ENCODE data around the gene PPP1R14B. TPM values are rescaled to one million over a fixed set of nuclear protein-coding genes. Genes with fewer than 3 reads are reported as not detected.

The PPP1R14B gene
- total RNA-seq, 4 donors from 2014 or later, result 34.2 to 103 (median 83.8) TPM

- no peaks in the 10 kb centered on the region for H3K27me3 ChIP-seq
- WGBS, 2 donors, result 94 to 95% methylated on average over 16 to 21 of the region's 24 CpGs
- peaks cover 0 to 15% of the 10 kb centered on the region in 2 donors for H3K4me1 ChIP-seq
- TF ChIP-seq POLR2A (IDR thresholded peaks at IDR 0.05) (no peak), CTCF (IDR thresholded peaks at IDR 0.05) (no peak)
- no peaks in the 10 kb centered on the region for H3K9me3 ChIP-seq
- H3K27ac ChIP-seq, result no peak overlapping the region
- intact Hi-C loops (cut with DNase I), result no loop called here
- H3K4me3 ChIP-seq (replicated peaks in 1 of 3), result no peak overlapping the region
- no peaks in the 10 kb centered on the region for H3K36me3 ChIP-seq
- DNase-seq, result no peak
Measured at GRCh38 chr11:64210301-64211020, 36.3 kb downstream of the PPP1R14B start.

GRCh38 chr11:64209563-64209843 lies 37.2 kb downstream of the PPP1R14B start:
- H3K4me1 ChIP-seq, result peaks cover 4 to 21% of the 10 kb centered on the region in 2 donors
- no peak overlapping the region for H3K27ac ChIP-seq
- intact Hi-C loops (cut with DNase I), result no loop called here
- no peak for TF ChIP-seq POLR2A (IDR thresholded peaks at IDR 0.05)
- no peak for TF ChIP-seq CTCF (IDR thresholded peaks at IDR 0.05)
- no peaks in the 10 kb centered on the region for H3K27me3 ChIP-seq
- DNase-seq, result no peak
- no peak overlapping the region for H3K4me3 ChIP-seq (replicated peaks in 1 of 3)
- 86 to 92% methylated on average over 8 of the region's 8 CpGs for WGBS, 2 donors
- no peaks in the 10 kb centered on the region for H3K36me3 ChIP-seq
- H3K9me3 ChIP-seq, result no peaks in the 10 kb centered on the region

GRCh38 chr11:64208796-64209562 lies 37.8 kb downstream of the PPP1R14B start:
- Histone ChIP-seq H3K4me1 (peaks cover 9 to 26% of the 10 kb centered on the region in 2 donors), H3K27me3 (no peaks in the 10 kb centered on the region), H3K27ac (no peak overlapping the region), H3K9me3 (no peaks in the 10 kb centered on the region), H3K4me3 (replicated peaks in 1 of 3) (no peak overlapping the region), H3K36me3 (no peaks in the 10 kb centered on the region)
- TF ChIP-seq CTCF (IDR thresholded peaks at IDR 0.05) (no peak), POLR2A (IDR thresholded peaks at IDR 0.05) (no peak)
- 81 to 86% methylated on average over 18 of the region's 18 CpGs for WGBS, 2 donors
- no peak for DNase-seq
- intact Hi-C loops (cut with DNase I), result no loop called here

GRCh38 chr11:64208086-64208795 lies 38.5 kb downstream of the PPP1R14B start:
- DNase-seq, result no peak
- Histone ChIP-seq H3K27me3 (no peaks in the 10 kb centered on the region), H3K36me3 (peaks cover 6 to 7% of the 10 kb centered on the region in 2 donors), H3K27ac (peak overlapping the region; percentile 62 to 76 (median 70)), H3K4me3 (replicated peaks in 1 of 3) (peak overlapping the region in 1 of 3 donors; percentile 9), H3K4me1 (peaks cover 9 to 26% of the 10 kb centered on the region in 2 donors), H3K9me3 (no peaks in the 10 kb centered on the region)
- intact Hi-C loops (cut with DNase I), result no loop called here
- TF ChIP-seq POLR2A (IDR thresholded peaks at IDR 0.05) (no peak), CTCF (IDR thresholded peaks at IDR 0.05) (no peak)
- WGBS, 2 donors, result 75 to 90% methylated on average over 20 of the region's 23 CpGs

All from thyroid gland (tissue), 4 donors.